Panc1 (cell line): ENCODE measurements around the gene RPRD1B.

ENCODE experiments used
- CTCF ChIP-seq: fragments of 450-650 bp; IDR thresholded peaks from 2 replicates; pipeline ENCODE4 v1.5.1; 2017; ENCODE audit warnings: mild to moderate bottlenecking
- SIN3A ChIP-seq: IDR thresholded peaks from 2 replicates; pipeline ENCODE4 v1.6.1; 2012; ENCODE audit warnings: low read depth, mild to moderate bottlenecking, low read length, moderate library complexity, borderline replicate concordance; ENCODE audit not compliant: insufficient read depth

GRCh38 chr20:38112261-38112929 lies 78.8 kb downstream of the RPRD1B start:
- TF ChIP-seq CTCF, result no peak
- no peak for TF ChIP-seq SIN3A
